Stimulated activated CD4-positive, alpha-beta T cell treated with anti-CD3 and anti-CD28 coated beads, Interleukin-1b, Interleukin-23, amount 100 ng/mL, for 24 hours (primary cell): ENCODE measurements around the gene DENND1B.
"Not testable (repeated sequence)": the region's sequence is repeated elsewhere in the genome, so short reads cannot be mapped to it uniquely, and the experiment has no call there.

Source experiments
- DNase-seq, 4 experiments: peaks; one replicate each; pipeline ENCODE4 v3.0.0-alpha.2; 2020; ENCODE audit warnings: low read depth in 4 of 4, low spot score in 1 of 4

Gene DENND1B

DNA sequence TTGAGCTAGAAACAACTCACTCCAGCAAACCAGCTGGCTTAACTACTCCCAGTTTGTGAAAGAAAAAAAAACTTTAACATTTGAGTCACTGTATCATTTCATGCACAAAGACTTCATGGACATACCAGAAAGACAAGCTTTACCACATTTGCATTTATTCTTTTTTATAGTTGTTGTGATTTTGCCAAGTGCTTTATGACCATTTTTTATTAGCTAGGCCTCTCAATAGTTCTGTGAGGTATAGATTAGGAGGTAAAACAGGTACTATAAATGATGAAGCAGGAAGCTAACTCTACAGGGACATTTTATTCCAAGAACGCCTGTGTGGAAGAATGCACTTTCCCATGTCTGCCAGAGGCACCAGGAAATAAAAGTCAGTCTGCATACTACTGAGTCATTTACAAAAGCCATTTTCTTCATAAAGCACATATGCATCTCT lies 8.2 kb upstream of the DENND1B start:
- no peak for DNase-seq

DNA sequence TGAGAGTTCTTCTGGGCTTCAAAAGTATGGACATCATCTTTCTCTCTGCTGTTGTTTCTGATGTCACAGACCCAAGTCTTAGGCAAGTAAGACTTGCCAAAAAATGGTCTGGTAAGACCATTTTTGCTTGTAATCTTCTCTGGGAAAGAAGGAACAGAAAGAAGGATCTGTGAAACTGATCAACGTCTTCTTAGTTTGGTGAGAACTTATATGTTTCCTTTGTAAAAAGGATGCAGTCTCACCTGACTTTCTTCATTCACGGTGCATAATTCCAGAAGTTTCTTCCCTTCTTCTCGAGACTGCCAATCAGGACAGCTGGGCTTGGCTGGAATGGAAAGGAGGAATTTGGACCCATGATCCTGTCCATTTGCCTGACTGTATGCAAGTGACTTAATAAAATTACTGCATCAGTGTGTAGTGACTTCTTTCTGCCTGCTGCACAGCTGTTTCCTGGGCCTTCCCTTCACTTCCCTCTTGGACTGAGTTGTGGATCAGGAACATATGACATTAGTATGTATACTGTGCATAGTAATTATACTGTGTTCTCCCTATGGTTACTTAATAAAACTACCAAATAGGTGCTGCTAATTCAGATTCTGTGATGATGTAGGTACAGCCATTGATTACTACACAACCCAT lies 7.6 kb upstream of the DENND1B start:
- no peak for DNase-seq

DNA sequence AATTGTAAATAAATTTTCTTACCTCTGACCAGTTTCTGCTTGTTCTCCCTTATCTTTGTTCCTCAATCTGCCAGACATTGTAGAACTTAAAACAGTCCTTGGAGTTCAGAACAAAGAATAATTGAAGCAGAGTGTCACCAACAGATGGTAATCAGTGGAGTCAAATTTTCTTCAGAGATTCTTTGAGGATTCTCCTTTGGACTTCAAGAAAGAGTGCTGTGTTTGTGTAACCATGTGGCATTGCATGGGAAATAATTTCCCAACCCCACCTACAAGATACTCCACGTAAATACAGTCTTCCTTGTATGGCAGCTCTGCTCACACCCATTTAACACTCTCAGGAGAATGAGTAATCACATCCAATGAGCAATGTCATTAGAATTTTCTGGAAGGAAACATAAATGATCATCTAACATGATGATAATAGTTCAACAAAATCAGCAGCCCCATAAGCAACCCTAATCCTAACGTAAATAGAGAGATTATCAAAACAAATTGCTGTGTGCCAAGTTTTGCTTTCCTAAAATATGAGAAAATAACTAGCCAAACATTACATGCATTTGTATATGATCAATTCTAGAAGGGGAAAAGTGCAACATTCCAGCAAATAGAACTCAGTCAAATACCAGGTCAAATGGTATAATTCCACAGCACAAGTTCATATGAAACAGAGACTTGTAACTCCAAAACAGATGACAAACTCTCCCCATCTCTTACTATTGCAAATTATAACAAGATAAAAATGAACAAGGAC lies 6.9 kb upstream of the DENND1B start:
- no peak for DNase-seq

DNA sequence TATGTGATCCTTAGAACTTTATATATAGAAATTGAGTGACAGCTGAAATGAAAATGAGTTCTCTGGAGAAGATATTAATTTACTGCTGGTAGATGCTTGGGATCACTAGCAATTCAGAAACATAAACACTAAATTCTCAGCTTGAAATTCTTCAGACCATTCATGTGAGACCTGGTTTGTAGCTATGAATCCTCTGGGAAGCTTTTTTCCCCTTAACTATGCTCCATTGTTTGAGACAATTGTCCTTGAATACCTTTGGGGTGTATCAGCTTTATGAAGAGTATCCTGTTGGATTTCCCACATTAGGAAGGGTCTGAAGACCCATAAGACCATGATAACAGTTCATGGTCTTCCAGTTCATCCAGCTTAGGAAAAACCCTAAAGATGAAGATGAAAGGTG lies 4.6 kb upstream of the DENND1B start:
- DNase-seq: no peak

DNA sequence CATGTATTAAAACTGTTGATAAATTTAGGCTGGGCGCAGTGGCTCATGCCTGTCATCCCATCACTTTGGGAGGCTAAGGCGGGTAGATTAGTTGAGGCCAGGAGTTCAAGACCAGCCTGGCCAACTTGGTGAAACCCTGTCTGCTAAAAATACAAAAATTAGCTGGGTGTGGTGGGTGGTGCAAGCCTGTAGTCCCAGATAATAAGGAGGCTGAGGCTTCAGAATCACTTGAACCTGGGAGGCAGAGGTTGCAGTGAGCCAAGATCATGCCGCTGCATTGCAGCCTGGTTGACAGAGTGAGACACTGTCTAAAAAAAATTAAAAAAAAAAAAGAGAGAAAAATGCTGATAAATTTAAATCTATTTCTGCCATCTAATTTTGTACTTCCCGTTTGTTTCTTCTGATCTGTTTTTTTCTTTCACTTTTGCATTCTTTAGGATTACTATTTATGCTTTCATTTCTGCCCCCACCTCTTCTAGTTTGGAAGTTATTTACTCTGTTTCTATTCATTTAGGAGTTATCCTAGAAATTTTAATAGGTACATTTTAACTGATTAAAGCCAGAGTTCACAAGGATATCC lies 3.2 kb upstream of the DENND1B start:
- no peak for DNase-seq

DNA sequence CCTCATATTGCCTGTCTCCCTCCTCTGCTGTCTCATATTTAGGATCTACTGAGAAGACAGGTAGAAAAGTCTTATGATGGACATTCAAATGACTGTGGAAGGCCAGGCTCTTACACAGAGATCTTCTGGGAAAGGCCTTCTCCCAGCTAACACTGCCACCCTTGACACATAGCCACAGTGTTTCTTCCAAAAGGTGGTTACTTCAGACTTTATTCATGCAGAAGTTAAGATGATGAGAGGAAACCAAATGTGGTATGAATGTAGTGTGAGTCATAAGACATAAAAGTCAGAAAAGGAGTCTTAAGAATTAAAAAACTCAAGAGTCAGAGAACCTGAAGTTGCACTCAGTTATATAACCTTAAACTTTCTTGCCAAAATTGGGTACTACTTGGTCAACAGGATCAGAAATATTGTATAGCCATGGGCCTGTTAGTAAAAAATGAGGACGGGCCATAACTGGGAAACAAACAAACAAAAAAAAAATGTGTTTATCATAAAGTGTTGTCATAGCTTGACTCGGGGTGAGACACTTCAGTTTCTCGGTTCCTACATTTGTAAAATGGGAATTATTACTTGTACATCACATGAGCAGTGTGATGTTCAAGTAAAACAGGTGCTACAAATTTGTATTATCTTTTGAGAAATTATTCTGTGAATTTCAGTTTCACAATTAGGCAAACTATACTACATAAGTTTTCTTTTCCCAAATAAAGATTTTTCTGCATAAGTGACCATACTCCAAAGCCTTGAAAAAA lies 1.2 kb upstream of the DENND1B start:
- peak in 3 of 4 experiments; percentile 13 to 20 (median 15) for DNase-seq

GRCh38 chr1:197774466-197775281 lies 606 bp downstream of the DENND1B start:
- DNase-seq: peak in 3 of 4 experiments; percentile 16 to 47 (median 42)

GRCh38 chr1:197773856-197774255 lies 1.4 kb downstream of the DENND1B start:
- no peak for DNase-seq

GRCh38 chr1:197771904-197772556 lies 3.2 kb downstream of the DENND1B start:
- no peak for DNase-seq

- no peak for DNase-seq
These were observed 3.9 kb downstream of the DENND1B start for GRCh38 chr1:197771386-197771785.

GRCh38 chr1:197770243-197770642 lies 5.0 kb downstream of the DENND1B start:
- DNase-seq: no peak

DNA sequence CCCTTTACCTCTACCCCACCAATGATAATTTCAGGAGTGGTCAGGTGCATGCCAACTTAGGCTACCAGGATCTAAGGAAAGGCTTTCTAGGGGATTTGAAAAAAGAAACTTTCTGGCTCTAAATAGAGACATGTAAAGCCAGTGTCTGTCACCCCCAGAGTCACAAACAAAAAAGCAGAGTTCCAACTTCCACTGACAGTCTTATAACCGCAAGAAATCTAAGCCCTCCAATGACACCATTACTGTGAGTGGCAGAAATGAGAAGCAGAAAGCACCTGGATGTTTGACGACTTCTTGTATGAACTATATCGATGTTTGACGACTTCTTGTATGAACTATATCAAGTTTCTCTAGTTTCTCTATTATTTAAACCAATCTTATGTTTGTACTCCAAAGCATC lies 6.0 kb downstream of the DENND1B start:
- DNase-seq: no peak

- DNase-seq: no peak
These were observed 7.1 kb downstream of the DENND1B start for GRCh38 chr1:197768014-197768805.

DNA sequence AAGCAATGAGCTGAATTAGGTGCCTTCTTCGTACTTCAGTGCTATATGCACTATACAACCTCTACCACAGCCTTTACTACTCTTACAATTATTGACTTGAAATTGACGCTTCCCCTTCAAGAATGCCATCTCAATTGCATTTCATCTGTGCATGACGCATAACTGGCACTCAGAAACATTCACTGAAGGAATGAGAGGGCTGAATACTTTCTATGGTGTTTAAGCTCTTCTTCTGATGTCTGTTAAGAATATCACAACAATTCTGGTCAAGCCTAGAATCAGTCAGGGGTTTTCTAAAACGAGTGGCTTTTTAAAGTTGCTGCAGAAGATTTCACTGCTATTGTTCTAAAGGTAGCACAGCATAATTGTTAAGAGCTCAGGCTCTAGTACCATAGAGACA lies 11.5 kb downstream of the DENND1B start:
- DNase-seq: no peak

DNA sequence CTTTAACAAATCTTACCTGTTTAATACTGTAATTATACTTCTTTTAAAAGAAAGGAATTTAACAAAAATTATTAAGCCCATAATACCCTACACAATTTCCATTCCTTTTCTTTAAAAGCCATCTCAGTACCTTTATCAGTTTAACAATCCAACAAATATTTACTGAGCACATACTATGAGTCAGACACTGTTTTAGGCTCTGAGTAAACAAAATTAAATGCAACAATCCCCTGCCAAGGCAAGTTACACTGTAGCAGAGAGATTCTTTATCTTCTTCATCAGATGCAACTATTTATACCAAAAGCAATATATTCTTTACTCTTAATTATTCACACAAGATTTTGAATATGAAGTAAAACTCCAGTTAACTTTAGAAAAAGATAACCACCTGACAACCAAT lies 12.0 kb downstream of the DENND1B start:
- DNase-seq: no peak

DNA sequence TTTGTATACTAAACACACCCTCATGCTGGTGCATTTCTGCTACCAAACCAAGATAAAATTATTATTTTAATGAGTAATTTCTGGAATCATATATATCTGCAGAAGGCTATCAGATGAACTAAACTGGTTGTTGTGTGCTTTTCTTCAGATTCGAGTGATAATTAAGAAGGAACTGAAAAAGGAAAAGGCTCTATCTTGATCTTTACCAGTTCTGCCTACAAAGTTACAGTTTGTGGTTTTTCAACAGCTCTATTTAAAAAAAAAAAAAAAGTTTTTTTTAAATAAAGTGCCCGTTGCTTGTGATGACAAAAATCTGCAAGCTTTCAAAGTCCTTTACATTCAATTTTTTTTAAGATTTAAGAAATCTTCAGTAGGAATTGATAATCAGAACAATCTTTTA lies 13.6 kb downstream of the DENND1B start:
- DNase-seq: no peak

- not testable (repeated sequence) for DNase-seq
These were observed 19.7 kb downstream of the DENND1B start for GRCh38 chr1:197755553-197755952.

GRCh38 chr1:197752652-197753164 lies 22.6 kb downstream of the DENND1B start:
- not testable (repeated sequence) for DNase-seq

DNA sequence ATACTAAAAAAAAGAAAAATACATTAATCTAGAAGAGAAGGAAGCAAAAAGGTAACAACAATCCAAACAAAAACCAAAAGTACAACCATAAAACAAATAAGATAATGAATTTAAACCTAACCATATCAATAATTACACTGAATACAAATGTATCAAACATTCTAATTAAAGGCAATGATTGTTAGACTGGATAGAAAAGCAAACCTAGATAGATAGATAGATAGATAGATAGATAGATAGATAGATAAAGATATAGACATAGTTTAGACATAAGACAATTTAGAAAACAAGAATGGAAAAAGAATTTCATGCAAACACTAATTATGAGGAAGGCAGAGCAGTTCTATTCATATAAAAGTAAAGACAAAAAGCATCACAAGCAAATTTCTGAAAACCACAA lies 24.9 kb downstream of the DENND1B start:
- DNase-seq: no peak
